MCF 10A (cell line): Measurements from ENCODE around the gene PAQR8. TPM values are rescaled to one million over a fixed set of nuclear protein-coding genes. Genes with fewer than 3 reads are reported as not detected.

ENCODE experiments used
- BruUV-seq: library from RNA; stranded (reverse); fragments of 400-500 nt; replicated peaks from 2 replicates; lab custom pipeline; 2021; lab: Mats Ljungman, UMichigan
- CTCF ChIA-PET: fragments of 300-600 bp; sonication (Branson Sonifier 250); formaldehyde crosslinking; extraction: SDS; loops from one replicate; lab custom pipeline; 2021; ENCODE audit warnings: antibody characterized with exemption, inconsistent platforms; lab: Yijun Ruan, JAX
- POLR2A ChIA-PET: fragments of 300-600, 350-650 bp; sonication (Branson Sonifier 250); formaldehyde crosslinking; extraction: SDS; loops from one replicate; lab custom pipeline; 2020; ENCODE audit warnings: antibody characterized with exemption, inconsistent platforms; lab: Yijun Ruan, JAX
- DNase-seq: peaks from one replicate; pipeline ENCODE4 v3.0.0-alpha.2; 2018; ENCODE audit not compliant: unreplicated experiment
- H3K27ac Mint-ChIP-seq: one replicate; pipeline ENCODE4 v1.8.0; 2022; ENCODE audit warnings: mild to moderate bottlenecking, low read depth, mixed read lengths; ENCODE audit not compliant: unreplicated experiment
- H3K27me3 Mint-ChIP-seq: one replicate; pipeline ENCODE4 v1.8.0; 2022; ENCODE audit warnings: mixed read lengths; ENCODE audit not compliant: insufficient read depth, unreplicated experiment
- H3K36me3 Mint-ChIP-seq: one replicate; pipeline ENCODE4 v1.8.0; 2022; ENCODE audit warnings: mild to moderate bottlenecking, moderate library complexity, mixed read lengths; ENCODE audit not compliant: insufficient read depth, unreplicated experiment
- H3K4me1 Mint-ChIP-seq: one replicate; pipeline ENCODE4 v1.8.0; 2022; ENCODE audit warnings: mixed read lengths; ENCODE audit not compliant: insufficient read depth, unreplicated experiment
- H3K4me3 Mint-ChIP-seq: one replicate; pipeline ENCODE4 v1.8.0; 2022; ENCODE audit warnings: mild to moderate bottlenecking, moderate library complexity, mixed read lengths; ENCODE audit not compliant: unreplicated experiment
- H3K9me3 Mint-ChIP-seq: one replicate; pipeline ENCODE4 v1.8.0; 2022; ENCODE audit warnings: mixed read lengths; ENCODE audit not compliant: unreplicated experiment
- intact Hi-C: fragments of 100-400 bp; cut with micrococcal nuclease; formaldehyde crosslinking; loops from 2 replicates; pipeline ENCODE4 v1.14.1; 2022
- total RNA-seq: library from RNA; stranded (reverse); gene quantifications from 2 replicates; pipeline ENCODE4 v1.2.3, GENCODE V29; 2022
- TF ChIP-seq, protein P1 (sequence below): fragments of 200-600 bp; IDR thresholded peaks from one replicate; pipeline ENCODE4 v1.8.0; 2022; ENCODE audit warnings: antibody characterized with exemption, mild to moderate bottlenecking; ENCODE audit not compliant: unreplicated experiment

The PAQR8 gene
- total RNA-seq, 1 experiment from 2014 or later: 1.9 TPM

GRCh38 chr6:52416629-52417151, 54.7 kb downstream of the PAQR8 start:
- POLR2A ChIA-PET: interaction anchor here (0.6 to 2.5 kb wide), 5 partner anchors 7 to 246 kb away, joined by 3 to 9 read pairs (median 3); no protein-coding TSS in a partner anchor
- TF ChIP-seq, protein P1, sequence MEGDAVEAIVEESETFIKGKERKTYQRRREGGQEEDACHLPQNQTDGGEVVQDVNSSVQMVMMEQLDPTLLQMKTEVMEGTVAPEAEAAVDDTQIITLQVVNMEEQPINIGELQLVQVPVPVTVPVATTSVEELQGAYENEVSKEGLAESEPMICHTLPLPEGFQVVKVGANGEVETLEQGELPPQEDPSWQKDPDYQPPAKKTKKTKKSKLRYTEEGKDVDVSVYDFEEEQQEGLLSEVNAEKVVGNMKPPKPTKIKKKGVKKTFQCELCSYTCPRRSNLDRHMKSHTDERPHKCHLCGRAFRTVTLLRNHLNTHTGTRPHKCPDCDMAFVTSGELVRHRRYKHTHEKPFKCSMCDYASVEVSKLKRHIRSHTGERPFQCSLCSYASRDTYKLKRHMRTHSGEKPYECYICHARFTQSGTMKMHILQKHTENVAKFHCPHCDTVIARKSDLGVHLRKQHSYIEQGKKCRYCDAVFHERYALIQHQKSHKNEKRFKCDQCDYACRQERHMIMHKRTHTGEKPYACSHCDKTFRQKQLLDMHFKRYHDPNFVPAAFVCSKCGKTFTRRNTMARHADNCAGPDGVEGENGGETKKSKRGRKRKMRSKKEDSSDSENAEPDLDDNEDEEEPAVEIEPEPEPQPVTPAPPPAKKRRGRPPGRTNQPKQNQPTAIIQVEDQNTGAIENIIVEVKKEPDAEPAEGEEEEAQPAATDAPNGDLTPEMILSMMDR: peak; percentile 82
- H3K27me3 Mint-ChIP-seq: no peaks in the 10 kb centered on the region
- no peak overlapping the region for H3K27ac Mint-ChIP-seq
- intact Hi-C loops: loop anchor here (1.0 to 2.0 kb wide), 5 partner anchors 88 to 578 kb away; partner anchors contain the start of genes GSTA4 and TRAM2
- peaks cover 32% of the 10 kb centered on the region for H3K4me1 Mint-ChIP-seq
- CTCF ChIA-PET: interaction anchor here (0.5 to 10.9 kb wide), 39 partner anchors 9 to 320 kb away, joined by 3 to 112 read pairs (median 4); partner anchors contain the start of gene TMEM14A
- no peak overlapping the region for H3K4me3 Mint-ChIP-seq
- DNase-seq: peak; percentile 76
- no peaks in the 10 kb centered on the region for H3K36me3 Mint-ChIP-seq
- no peaks in the 10 kb centered on the region for H3K9me3 Mint-ChIP-seq
- BruUV-seq: no TSS peak

GRCh38 chr6:52417675-52418111, 55.7 kb downstream of the PAQR8 start:
- no peak overlapping the region for H3K27ac Mint-ChIP-seq
- no peaks in the 10 kb centered on the region for H3K9me3 Mint-ChIP-seq
- H3K4me1 Mint-ChIP-seq: peaks cover 25% of the 10 kb centered on the region
- no peaks in the 10 kb centered on the region for H3K36me3 Mint-ChIP-seq
- H3K27me3 Mint-ChIP-seq: no peaks in the 10 kb centered on the region
- H3K4me3 Mint-ChIP-seq: no peak overlapping the region
- peak; percentile 46 for DNase-seq
- BruUV-seq: no TSS peak
- ChIA-PET POLR2A (interaction anchor here (0.7 to 2.5 kb wide), 5 partner anchors 86 to 247 kb away, joined by 3 to 9 read pairs (median 4); no protein-coding TSS in a partner anchor), CTCF (interaction anchor here (0.6 to 10.9 kb wide), 16 partner anchors 12 to 256 kb away, joined by 3 to 112 read pairs (median 6); partner anchors contain the start of gene TMEM14A)
- TF ChIP-seq, protein P1: no peak
- intact Hi-C loops: loop anchor here (2.0 kb wide), 2 partner anchors 159 to 577 kb away; partner anchors contain the start of genes GSTA4 and TRAM2

DNA sequence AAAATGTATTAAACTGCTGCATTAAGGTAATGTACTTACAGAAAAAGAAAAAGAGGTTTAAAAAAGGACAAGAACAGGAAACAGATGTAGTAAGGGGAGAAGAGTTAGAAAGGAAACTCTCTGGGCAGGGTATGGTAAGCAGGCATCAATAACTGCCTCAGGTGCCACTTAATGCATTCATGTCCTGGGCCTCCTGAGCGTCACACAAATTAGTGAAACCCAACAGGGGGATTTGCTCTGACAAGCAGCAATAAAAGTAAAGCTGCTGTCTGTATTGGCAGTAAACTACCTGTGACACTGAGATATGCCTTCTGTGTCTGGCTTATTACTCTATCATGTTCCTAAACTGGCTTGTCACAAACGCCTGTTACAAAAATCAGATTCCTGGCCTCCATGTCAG, 56.7 kb downstream of the PAQR8 start:
- Mint-ChIP-seq H3K4me1 (peaks cover 25% of the 10 kb centered on the region), H3K27me3 (no peaks in the 10 kb centered on the region), H3K9me3 (no peaks in the 10 kb centered on the region), H3K36me3 (no peaks in the 10 kb centered on the region), H3K27ac (no peak overlapping the region), H3K4me3 (no peak overlapping the region)
- TF ChIP-seq, protein P1: no peak
- ChIA-PET POLR2A (interaction anchor here (0.7 to 4.3 kb wide), 10 partner anchors 27 to 252 kb away, joined by 3 to 42 read pairs (median 4); partner anchors contain the start of gene TMEM14A), CTCF (interaction anchor here (0.5 to 10.9 kb wide), 12 partner anchors 11 to 479 kb away, joined by 3 to 112 read pairs (median 4); no protein-coding TSS in a partner anchor)
- intact Hi-C loops: no loop called here
- no TSS peak for BruUV-seq
- no peak for DNase-seq
